ENCODE measurements around the gene PARD3. TPM values are rescaled to one million over a fixed set of nuclear protein-coding genes. Genes with fewer than 3 reads are reported as not detected.

The PARD3 gene
- total RNA-seq, 3 donors from 2014 or later: 39.5 to 87.9 (median 47.0) TPM

DNA sequence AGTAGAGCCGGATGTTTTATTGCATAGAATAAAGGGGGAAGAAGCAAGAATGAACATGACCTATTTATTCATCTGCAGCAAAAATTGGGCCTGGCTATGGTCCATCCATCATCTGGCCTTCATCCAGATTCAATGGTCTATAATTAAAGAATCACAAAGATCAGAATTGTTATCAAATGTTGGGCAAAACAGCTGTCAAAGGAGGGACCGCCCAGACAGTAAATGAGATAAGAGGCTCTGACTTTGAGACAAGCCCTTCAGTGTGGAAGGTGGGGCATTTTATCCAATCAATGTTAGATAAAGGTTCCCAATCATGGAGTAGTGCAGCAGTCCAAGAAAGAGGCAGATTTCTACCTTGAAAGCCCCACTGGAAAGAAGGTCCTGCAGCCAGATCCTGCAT lies 153.5 kb downstream of the PARD3 start:
- Histone ChIP-seq H3K4me3 (no peak overlapping the region), H3K9me3 (no peaks in the 10 kb centered on the region), H3K36me3 (ENCODE audit: low read depth) (no peaks in the 10 kb centered on the region), H3K4me1 (ENCODE audit: low read depth) (peaks cover 3% of the 10 kb centered on the region)
- intact Hi-C loops (cut with DNase I, micrococcal nuclease): no loop called here
- peak; percentile 63 for ATAC-seq
- peak in 1 of 3 donors; percentile 48 for DNase-seq
- TF ChIP-seq, protein P1, sequence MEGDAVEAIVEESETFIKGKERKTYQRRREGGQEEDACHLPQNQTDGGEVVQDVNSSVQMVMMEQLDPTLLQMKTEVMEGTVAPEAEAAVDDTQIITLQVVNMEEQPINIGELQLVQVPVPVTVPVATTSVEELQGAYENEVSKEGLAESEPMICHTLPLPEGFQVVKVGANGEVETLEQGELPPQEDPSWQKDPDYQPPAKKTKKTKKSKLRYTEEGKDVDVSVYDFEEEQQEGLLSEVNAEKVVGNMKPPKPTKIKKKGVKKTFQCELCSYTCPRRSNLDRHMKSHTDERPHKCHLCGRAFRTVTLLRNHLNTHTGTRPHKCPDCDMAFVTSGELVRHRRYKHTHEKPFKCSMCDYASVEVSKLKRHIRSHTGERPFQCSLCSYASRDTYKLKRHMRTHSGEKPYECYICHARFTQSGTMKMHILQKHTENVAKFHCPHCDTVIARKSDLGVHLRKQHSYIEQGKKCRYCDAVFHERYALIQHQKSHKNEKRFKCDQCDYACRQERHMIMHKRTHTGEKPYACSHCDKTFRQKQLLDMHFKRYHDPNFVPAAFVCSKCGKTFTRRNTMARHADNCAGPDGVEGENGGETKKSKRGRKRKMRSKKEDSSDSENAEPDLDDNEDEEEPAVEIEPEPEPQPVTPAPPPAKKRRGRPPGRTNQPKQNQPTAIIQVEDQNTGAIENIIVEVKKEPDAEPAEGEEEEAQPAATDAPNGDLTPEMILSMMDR (IDR thresholded peaks at IDR 0.05): no peak

DNA sequence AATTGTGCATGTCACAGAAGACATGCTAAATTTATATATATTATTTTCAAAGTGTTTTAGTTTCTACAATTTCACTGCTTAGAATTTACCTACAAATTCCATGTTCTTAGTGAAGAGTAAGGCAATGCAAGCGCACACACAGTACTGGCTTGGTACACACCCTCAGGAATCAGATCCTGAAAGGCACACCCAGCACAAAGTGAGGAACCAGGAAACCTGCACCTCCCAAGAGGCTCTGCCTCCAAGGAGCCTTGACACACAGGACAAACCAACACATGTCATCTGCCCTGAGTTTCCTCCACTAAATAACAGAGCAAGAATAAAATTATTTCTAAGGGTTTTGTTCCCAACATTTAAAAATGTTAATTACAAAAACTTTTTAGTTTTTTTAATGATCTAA lies 156.2 kb downstream of the PARD3 start:
- H3K4me1 ChIP-seq (ENCODE audit: low read depth): peaks cover 7% of the 10 kb centered on the region
- intact Hi-C loops (cut with DNase I, micrococcal nuclease): loop anchor here in 1 of 2 donors (10.0 kb wide), 1 partner anchor 156 kb away; the partner anchor contains the start of gene PARD3
- no peaks in the 10 kb centered on the region for H3K36me3 ChIP-seq (ENCODE audit: low read depth)
- H3K9me3 ChIP-seq: no peaks in the 10 kb centered on the region
- DNase-seq (peak in 2 of 3 donors; percentile 56 to 58), ATAC-seq (peak; percentile 84)
- TF ChIP-seq, protein P1 (IDR thresholded peaks at IDR 0.05): no peak
- no peak overlapping the region for H3K4me3 ChIP-seq

DNA sequence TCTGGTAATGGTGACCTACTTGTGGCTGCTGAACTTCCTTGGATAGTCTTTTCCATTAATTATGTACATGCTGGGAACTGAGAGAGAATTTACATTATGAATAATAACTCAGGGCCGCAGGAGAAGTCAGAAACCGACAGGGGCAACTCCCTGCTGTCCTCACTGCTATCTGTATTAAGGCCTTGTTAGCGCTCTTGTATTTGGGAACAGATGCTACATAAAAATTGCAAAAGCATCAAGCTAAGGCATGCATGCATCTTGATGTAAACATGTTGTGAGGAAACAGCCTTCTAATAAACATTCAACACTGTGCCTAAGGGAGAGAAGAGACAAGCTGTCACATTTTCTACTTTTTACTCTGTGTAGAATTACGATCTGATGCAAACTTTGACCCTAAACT lies 158.4 kb downstream of the PARD3 start:
- TF ChIP-seq, protein P1 (IDR thresholded peaks at IDR 0.05): no peak
- H3K9me3 ChIP-seq: no peaks in the 10 kb centered on the region
- no peak for ATAC-seq
- intact Hi-C loops (cut with DNase I, micrococcal nuclease): loop anchor here in 1 of 2 donors (10.0 kb wide), 1 partner anchor 158 kb away; the partner anchor contains the start of gene PARD3
- H3K36me3 ChIP-seq (ENCODE audit: low read depth): no peaks in the 10 kb centered on the region
- no peak for DNase-seq
- peaks cover 7% of the 10 kb centered on the region for H3K4me1 ChIP-seq (ENCODE audit: low read depth)
- H3K4me3 ChIP-seq: no peak overlapping the region

DNA sequence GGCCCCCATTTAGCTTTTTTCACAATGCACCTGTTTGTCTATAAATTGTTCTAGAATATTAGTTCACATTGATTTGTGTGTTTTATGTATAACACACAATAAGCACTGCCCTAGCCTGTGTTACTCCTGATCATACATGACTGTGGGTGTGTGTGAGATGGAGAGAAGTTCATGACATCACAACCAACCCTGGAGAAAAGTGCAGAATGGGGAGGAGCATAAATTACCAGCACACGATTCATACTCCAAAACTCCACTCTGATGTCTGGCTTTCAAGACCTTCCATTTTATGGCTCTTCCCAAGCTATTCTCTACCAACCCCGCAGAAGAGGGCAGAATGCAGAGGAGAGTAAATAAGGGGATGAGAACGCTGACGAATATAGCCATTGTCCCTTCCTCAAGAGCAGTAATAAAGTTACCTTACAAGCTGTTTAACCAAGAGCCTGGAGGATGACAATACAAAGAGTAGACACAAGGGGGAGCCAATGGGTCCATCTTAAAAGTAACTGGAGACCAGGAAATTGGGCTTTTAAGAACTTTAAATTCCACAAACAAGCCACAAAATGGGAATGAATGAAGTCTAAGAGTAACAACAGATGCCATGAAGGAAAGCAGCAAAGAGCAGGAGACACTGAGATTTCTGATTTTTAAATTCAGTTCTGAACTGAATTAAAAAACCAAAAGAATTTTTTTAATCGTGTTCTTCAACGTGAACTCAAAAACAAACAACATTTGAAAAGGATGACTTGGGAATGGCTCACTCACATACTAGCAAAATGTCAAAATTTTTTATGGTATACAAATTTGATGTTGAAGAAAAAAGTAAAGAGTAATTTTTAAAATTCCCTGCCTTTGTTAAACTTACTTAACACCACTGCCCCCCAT lies 159.6 kb downstream of the PARD3 start:
- no peaks in the 10 kb centered on the region for H3K9me3 ChIP-seq
- peaks cover 7% of the 10 kb centered on the region for H3K4me1 ChIP-seq (ENCODE audit: low read depth)
- no peak overlapping the region for H3K4me3 ChIP-seq
- H3K36me3 ChIP-seq (ENCODE audit: low read depth): no peaks in the 10 kb centered on the region
- DNase-seq (peak in 1 of 3 donors; percentile 89), ATAC-seq (peak; percentile 87)
- intact Hi-C loops (cut with DNase I, micrococcal nuclease): loop anchor here in 1 of 2 donors (10.0 kb wide), 1 partner anchor 159 kb away; the partner anchor contains the start of gene PARD3
- TF ChIP-seq, protein P1 (IDR thresholded peaks at IDR 0.05): peak; percentile 47

DNA sequence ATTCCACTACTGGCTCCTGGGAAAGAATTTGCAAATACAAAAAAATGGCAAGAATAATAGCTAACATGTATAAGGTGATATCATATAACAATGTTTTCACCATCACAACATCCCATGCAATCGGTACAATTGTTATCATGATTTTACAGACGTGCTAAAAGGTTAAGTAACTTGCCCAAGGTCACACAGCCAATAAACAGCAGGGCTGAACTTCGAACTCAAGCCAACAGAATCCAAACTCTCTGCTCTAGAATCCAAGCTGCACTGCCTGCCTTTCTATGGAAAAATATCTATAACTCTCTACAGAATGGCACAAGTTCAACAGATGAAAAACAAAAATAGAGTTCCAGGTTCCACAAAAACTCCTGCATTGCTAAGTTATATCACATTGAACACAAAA lies 160.9 kb downstream of the PARD3 start:
- intact Hi-C loops (cut with DNase I, micrococcal nuclease): loop anchor here in 1 of 2 donors (10.0 kb wide), 1 partner anchor 161 kb away; the partner anchor contains the start of gene PARD3
- Histone ChIP-seq H3K36me3 (ENCODE audit: low read depth) (no peaks in the 10 kb centered on the region), H3K4me1 (ENCODE audit: low read depth) (peaks cover 7% of the 10 kb centered on the region), H3K9me3 (no peaks in the 10 kb centered on the region), H3K4me3 (no peak overlapping the region)
- ATAC-seq: no peak
- DNase-seq: peak in 1 of 3 donors; percentile 16
- TF ChIP-seq, protein P1 (IDR thresholded peaks at IDR 0.05): no peak
